PC-3 (cell line): ENCODE results near the gene SLC7A9.

ENCODE experiments used
- CTCF ChIP-seq: fragments of 300-600 bp; sonication (generic); conservative IDR thresholded peaks from 2 replicates; pipeline ENCODE4 v1.5.1; 2017; ENCODE audit warnings: antibody characterized with exemption, low read depth, mild to moderate bottlenecking, low read length
- EZH2 ChIP-seq: fragments of 300-600 bp; sonication (generic); IDR thresholded peaks from one replicate; pipeline ENCODE4 v1.6.1; 2017; ENCODE audit warnings: antibody characterized with exemption, mild to moderate bottlenecking, low read length; ENCODE audit not compliant: unreplicated experiment
- EZH2phosphoT487 ChIP-seq: fragments of 300-600 bp; sonication (generic); IDR thresholded peaks from 2 replicates; pipeline ENCODE4 v1.6.1; 2018; ENCODE audit warnings: mild to moderate bottlenecking, antibody characterized with exemption, low read length, borderline replicate concordance

- TF ChIP-seq EZH2phosphoT487 (no peak), CTCF (no peak), EZH2 (no peak)
Measured at GRCh38 chr19:32812571-32812970, 57.0 kb downstream of the SLC7A9 start.
